ENCODE data around the gene MEX3D.

GRCh38 chr19:1591421-1592023, 23.4 kb upstream of the MEX3D start:
- TF ChIP-seq EZH2 (IDR thresholded peaks at IDR 0.05; ENCODE audit: low read length) (no peak), CTCF (optimal IDR thresholded peaks at IDR 0.05 in 1 of 3, IDR thresholded peaks at IDR 0.05 in 1 of 3, conservative IDR thresholded peaks at IDR 0.05 in 1 of 3; ENCODE audit: extremely low read depth in 1 of 3, insufficient read depth in 2 of 3, low read length in 3 of 3) (no peak)

Measured in keratinocyte (primary cell).